Calu3 (cell line): Measurements from ENCODE around the gene LUZP1. TPM values are rescaled to one million over a fixed set of nuclear protein-coding genes. Genes with fewer than 3 reads are reported as not detected.

Experiments used
- Bru-seq: library from RNA; stranded (reverse); fragments of 400-500 nt; gene quantifications from one replicate; lab custom pipeline; 2021; lab: Mats Ljungman, UMichigan
- BruChase-seq, 2 experiments: library from RNA; stranded (reverse); fragments of 400-500 nt; gene quantifications; one replicate each; lab custom pipeline; 2021; lab: Mats Ljungman, UMichigan
- BruUV-seq: library from RNA; stranded (reverse); fragments of 400-500 nt; replicated peaks from 2 replicates; lab custom pipeline; 2021; lab: Mats Ljungman, UMichigan
- CTCF ChIA-PET: fragments of 300-600 bp; sonication (Branson Sonifier 250); formaldehyde crosslinking; loops from one replicate; lab custom pipeline; 2022; ENCODE audit warnings: antibody characterized with exemption; lab: Charles Lee
- DNase-seq: peaks from one replicate; pipeline ENCODE4 v3.0.0; 2022
- H3K27ac Mint-ChIP-seq: one replicate; pipeline ENCODE4 v1.8.0; 2022; ENCODE audit warnings: mixed read lengths; ENCODE audit not compliant: unreplicated experiment
- H3K27me3 Mint-ChIP-seq: one replicate; pipeline ENCODE4 v1.8.0; 2022; ENCODE audit warnings: mixed read lengths; ENCODE audit not compliant: unreplicated experiment
- H3K36me3 Mint-ChIP-seq: one replicate; pipeline ENCODE4 v1.8.0; 2022; ENCODE audit warnings: mild to moderate bottlenecking, moderate library complexity, mixed read lengths; ENCODE audit not compliant: insufficient read depth, unreplicated experiment
- H3K4me1 Mint-ChIP-seq: one replicate; pipeline ENCODE4 v1.8.0; 2022; ENCODE audit warnings: mild to moderate bottlenecking, low read depth, mixed read lengths; ENCODE audit not compliant: unreplicated experiment
- H3K4me3 Mint-ChIP-seq: one replicate; pipeline ENCODE4 v1.8.0; 2022; ENCODE audit warnings: mild to moderate bottlenecking, low read depth, moderate library complexity, mixed read lengths; ENCODE audit not compliant: unreplicated experiment
- H3K9me3 Mint-ChIP-seq: one replicate; pipeline ENCODE4 v1.8.0; 2022; ENCODE audit warnings: low read depth, mixed read lengths; ENCODE audit not compliant: unreplicated experiment
- intact Hi-C: fragments of 100-400 bp; cut with micrococcal nuclease; formaldehyde crosslinking; loops from one replicate; pipeline ENCODE4 v1.10.0; 2022; ENCODE audit not compliant: unreplicated experiment
- long read RNA-seq: library from polyadenylated mRNA; stranded (forward); transcript quantifications from one replicate; pipeline ENCODE4 v2.0.0, GENCODE V29; 2022
- total RNA-seq: library from RNA; stranded (reverse); gene quantifications from 2 replicates; pipeline ENCODE4 v1.2.3, GENCODE V29; 2022
- TF ChIP-seq, protein P1 (sequence below): fragments of 200-600 bp; IDR thresholded peaks from one replicate; pipeline ENCODE4 v1.8.0; 2022; ENCODE audit warnings: antibody characterized with exemption; ENCODE audit not compliant: unreplicated experiment

Gene LUZP1
- 17.4 and 19.2 TPM in 2 replicates for total RNA-seq
- percentile 63 among the genes with signal in this experiment for Bru-seq, nascent RNA
- BruChase-seq, experiment 1, labeled RNA remaining after a 6-hour chase: percentile 62 among the genes with signal in this experiment
- BruChase-seq, experiment 2, labeled RNA remaining after a 2-hour chase: percentile 65 among the genes with signal in this experiment
- long read RNA-seq, partial matches to known transcripts: 0 of 2 reads
- long read RNA-seq, other reads (novel, unspliced or antisense): 2 of 2 reads

DNA sequence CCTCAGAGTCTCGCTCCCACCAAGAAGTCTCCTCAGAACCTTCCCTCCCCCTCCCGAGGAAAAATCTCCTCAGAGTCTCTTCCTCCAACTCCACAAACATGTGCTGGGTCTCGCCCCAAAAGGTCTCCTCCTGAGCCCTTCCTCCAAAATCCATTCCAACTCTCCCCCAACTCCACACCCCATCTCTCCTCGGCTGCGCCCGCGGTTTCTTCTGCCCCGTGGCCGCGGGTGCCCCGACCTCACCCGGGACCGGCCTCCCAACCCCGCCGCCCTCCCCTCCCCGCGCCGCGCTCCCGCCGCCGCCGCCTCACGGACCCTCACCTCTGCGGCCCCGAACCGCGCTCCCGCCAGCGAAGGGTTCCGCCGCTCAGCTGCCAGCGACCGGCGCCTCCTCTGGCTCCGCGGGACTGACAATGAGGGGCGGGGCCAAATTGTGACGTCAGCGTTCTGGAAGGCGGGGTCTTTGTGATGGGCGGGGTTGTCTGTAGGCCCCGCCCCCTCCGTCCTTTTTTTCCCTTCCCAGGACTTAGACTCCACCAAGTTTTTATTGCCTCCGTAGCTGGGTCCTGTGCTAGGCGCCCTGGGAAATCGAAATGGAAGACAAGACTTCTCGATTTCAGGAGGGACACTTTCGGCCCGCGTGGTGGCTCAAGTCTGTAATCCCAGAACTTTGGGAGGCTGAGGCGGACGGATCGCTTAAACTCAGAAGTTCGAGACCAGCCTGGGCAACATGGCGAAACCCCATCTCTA, at the start of gene LUZP1:
Gene LUZP1, minus strand, starts transcription at position 412 of the 750 bp plus-strand sequence.
- TF ChIP-seq, protein P1, sequence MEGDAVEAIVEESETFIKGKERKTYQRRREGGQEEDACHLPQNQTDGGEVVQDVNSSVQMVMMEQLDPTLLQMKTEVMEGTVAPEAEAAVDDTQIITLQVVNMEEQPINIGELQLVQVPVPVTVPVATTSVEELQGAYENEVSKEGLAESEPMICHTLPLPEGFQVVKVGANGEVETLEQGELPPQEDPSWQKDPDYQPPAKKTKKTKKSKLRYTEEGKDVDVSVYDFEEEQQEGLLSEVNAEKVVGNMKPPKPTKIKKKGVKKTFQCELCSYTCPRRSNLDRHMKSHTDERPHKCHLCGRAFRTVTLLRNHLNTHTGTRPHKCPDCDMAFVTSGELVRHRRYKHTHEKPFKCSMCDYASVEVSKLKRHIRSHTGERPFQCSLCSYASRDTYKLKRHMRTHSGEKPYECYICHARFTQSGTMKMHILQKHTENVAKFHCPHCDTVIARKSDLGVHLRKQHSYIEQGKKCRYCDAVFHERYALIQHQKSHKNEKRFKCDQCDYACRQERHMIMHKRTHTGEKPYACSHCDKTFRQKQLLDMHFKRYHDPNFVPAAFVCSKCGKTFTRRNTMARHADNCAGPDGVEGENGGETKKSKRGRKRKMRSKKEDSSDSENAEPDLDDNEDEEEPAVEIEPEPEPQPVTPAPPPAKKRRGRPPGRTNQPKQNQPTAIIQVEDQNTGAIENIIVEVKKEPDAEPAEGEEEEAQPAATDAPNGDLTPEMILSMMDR: no peak
- H3K9me3 Mint-ChIP-seq: no peaks in the 10 kb centered on the region
- no peaks in the 10 kb centered on the region for H3K27me3 Mint-ChIP-seq
- DNase-seq: peak; percentile 79
- intact Hi-C loops: no loop called here
- H3K27ac Mint-ChIP-seq: peak within 1 kb of the TSS; percentile 66
- peak within 1 kb of the TSS; percentile 82 for H3K4me3 Mint-ChIP-seq
- CTCF ChIA-PET: interaction anchor here (0.7 to 1.4 kb wide), 2 partner anchors 16 to 445 kb away, joined by 3 to 4 read pairs; no protein-coding TSS in a partner anchor
- no peaks in the 10 kb centered on the region for H3K4me1 Mint-ChIP-seq
- no TSS peak for BruUV-seq
- H3K36me3 Mint-ChIP-seq: peaks cover 10% of the 10 kb centered on the region

- peaks cover 6% of the 10 kb centered on the region for H3K36me3 Mint-ChIP-seq
- TF ChIP-seq, protein P1: no peak
- H3K27ac Mint-ChIP-seq: no peak within 1 kb of the TSS
- H3K4me1 Mint-ChIP-seq: peaks cover 16% of the 10 kb centered on the region
- intact Hi-C loops: loop anchor here (10.0 kb wide), 1 partner anchor 317 kb away; the partner anchor contains the start of gene E2F2
- peak; percentile 26 for DNase-seq
- H3K27me3 Mint-ChIP-seq: peaks cover 39% of the 10 kb centered on the region
- no TSS peak for BruUV-seq
- no peaks in the 10 kb centered on the region for H3K9me3 Mint-ChIP-seq
- CTCF ChIA-PET: interaction anchor here (0.5 to 1.0 kb wide), 2 partner anchors 33 to 314 kb away, joined by 3 to 7 read pairs; partner anchors contain the start of gene E2F2
- H3K4me3 Mint-ChIP-seq: peak within 1 kb of the TSS; percentile 66
Observed at GRCh38 chr1:23217421-23218115, 48.9 kb upstream of the LUZP1 start, which contains the start of gene HTR1D. HTR1D (minus strand) TSS chr1:23217502; CDS start chr1:23194219, 23,283 bp downstream.

DNA sequence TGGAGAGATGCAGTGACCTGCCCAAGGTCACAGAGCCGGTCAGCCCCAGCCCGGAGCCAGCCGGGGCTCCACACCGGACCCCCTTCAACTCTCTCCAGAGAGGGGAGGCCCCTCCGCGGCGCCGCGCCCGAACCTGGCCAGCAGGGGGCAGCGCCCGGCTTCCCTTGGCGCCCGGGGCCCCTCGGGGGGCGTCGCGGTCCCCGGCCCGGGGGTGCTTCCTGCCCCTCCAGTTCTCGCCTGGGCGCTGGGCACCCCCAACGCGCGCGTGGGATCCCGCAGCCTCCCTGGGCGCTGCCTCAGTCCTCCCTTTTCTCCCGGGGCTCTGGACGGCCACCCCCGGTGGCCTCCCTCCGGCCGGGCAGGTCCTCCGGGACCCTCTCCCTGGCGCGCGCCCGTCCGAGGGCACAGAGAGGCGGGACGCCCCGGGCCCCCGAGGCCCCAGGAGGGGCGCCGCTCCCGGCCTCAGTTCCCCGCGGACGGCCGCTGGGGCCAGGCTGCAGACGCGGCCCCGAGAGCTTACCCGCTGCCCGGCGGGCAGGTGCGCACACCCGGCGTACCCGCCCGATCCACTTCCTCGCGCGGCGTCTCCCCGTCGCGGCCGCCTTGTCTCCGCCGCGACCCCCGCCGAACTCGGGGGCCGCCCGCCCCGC, 48.2 kb upstream of the LUZP1 start:
- H3K4me3 Mint-ChIP-seq: peak overlapping the region; percentile 66
- peaks cover 6% of the 10 kb centered on the region for H3K36me3 Mint-ChIP-seq
- no peak overlapping the region for H3K27ac Mint-ChIP-seq
- CTCF ChIA-PET: interaction anchor here (0.5 to 1.0 kb wide), 3 partner anchors 32 to 314 kb away, joined by 3 to 7 read pairs (median 3); partner anchors contain the start of gene E2F2
- H3K4me1 Mint-ChIP-seq: peaks cover 16% of the 10 kb centered on the region
- intact Hi-C loops: loop anchor here (10.0 kb wide), 1 partner anchor 318 kb away; the partner anchor contains the start of gene E2F2
- H3K27me3 Mint-ChIP-seq: peaks cover 39% of the 10 kb centered on the region
- TF ChIP-seq, protein P1: peak; percentile 73
- no TSS peak for BruUV-seq
- H3K9me3 Mint-ChIP-seq: no peaks in the 10 kb centered on the region
- peak; percentile 45 for DNase-seq
